Measurements from ENCODE around the gene DDI2.

DNA sequence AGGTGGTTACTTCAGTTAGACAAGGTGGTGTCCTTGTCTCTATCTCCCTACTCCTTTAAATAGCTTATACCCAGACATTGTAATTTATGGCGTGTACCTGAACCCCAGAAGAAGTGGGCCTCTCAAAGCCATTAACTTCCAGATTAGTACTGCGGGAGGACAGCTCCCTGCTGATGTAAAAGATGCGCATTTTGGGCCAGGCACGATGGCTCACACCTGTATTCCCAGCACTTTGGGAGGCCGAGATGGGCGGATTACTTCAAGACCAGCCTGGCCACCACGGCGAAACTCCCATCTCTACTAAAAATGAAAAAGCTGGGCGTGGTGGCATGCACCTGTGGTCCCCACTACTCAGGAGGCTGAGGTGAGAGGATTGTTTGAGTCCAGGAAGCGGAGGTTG is 51.8 kb downstream of the DDI2 start:
- TF ChIP-seq, protein P1, sequence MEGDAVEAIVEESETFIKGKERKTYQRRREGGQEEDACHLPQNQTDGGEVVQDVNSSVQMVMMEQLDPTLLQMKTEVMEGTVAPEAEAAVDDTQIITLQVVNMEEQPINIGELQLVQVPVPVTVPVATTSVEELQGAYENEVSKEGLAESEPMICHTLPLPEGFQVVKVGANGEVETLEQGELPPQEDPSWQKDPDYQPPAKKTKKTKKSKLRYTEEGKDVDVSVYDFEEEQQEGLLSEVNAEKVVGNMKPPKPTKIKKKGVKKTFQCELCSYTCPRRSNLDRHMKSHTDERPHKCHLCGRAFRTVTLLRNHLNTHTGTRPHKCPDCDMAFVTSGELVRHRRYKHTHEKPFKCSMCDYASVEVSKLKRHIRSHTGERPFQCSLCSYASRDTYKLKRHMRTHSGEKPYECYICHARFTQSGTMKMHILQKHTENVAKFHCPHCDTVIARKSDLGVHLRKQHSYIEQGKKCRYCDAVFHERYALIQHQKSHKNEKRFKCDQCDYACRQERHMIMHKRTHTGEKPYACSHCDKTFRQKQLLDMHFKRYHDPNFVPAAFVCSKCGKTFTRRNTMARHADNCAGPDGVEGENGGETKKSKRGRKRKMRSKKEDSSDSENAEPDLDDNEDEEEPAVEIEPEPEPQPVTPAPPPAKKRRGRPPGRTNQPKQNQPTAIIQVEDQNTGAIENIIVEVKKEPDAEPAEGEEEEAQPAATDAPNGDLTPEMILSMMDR (IDR thresholded peaks at IDR 0.05; ENCODE audit: poor library complexity, severe bottlenecking) = no peak
- TF ChIP-seq EZH2 (IDR thresholded peaks at IDR 0.05; ENCODE audit: borderline replicate concordance, insufficient read depth, low read length, poor library complexity, severe bottlenecking) (no peak), EP300 (conservative IDR thresholded peaks at IDR 0.05; ENCODE audit: poor library complexity, severe bottlenecking) (no peak), MXI1 (conservative IDR thresholded peaks at IDR 0.05; ENCODE audit: poor library complexity, severe bottlenecking) (no peak), RAD21 (conservative IDR thresholded peaks at IDR 0.05) (no peak), SMC3 (conservative IDR thresholded peaks at IDR 0.05; ENCODE audit: poor library complexity) (no peak), POLR2AphosphoS5 (IDR thresholded peaks at IDR 0.05) (no peak)

All from neural cell (in vitro differentiated cells).